ENCODE data around the gene FAF2.

GRCh38 chr5:176532795-176533194, 84.6 kb downstream of the FAF2 start:
- TF ChIP-seq, protein P1, sequence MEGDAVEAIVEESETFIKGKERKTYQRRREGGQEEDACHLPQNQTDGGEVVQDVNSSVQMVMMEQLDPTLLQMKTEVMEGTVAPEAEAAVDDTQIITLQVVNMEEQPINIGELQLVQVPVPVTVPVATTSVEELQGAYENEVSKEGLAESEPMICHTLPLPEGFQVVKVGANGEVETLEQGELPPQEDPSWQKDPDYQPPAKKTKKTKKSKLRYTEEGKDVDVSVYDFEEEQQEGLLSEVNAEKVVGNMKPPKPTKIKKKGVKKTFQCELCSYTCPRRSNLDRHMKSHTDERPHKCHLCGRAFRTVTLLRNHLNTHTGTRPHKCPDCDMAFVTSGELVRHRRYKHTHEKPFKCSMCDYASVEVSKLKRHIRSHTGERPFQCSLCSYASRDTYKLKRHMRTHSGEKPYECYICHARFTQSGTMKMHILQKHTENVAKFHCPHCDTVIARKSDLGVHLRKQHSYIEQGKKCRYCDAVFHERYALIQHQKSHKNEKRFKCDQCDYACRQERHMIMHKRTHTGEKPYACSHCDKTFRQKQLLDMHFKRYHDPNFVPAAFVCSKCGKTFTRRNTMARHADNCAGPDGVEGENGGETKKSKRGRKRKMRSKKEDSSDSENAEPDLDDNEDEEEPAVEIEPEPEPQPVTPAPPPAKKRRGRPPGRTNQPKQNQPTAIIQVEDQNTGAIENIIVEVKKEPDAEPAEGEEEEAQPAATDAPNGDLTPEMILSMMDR (IDR thresholded peaks at IDR 0.05): no peak
- TF ChIP-seq POLR2A (IDR thresholded peaks at IDR 0.05; ENCODE audit: low read depth) (no peak), EP300 (IDR thresholded peaks at IDR 0.05) (no peak)
